Smooth muscle cell (in vitro differentiated cells): ENCODE measurements around the gene MTF2. TPM values are rescaled to one million over a fixed set of nuclear protein-coding genes. Genes with fewer than 3 reads are reported as not detected.

ENCODE experiments used
- DNase-seq: peaks from one replicate; lab custom pipeline; 2025; ENCODE audit not compliant: unreplicated experiment; lab: John Stamatoyannopoulos, UW
- H2AFZ ChIP-seq: fragments of 200-600 bp; sonication (generic); 2 replicates; pipeline ENCODE4 v1.6.0; 2016; ENCODE audit warnings: antibody characterized with exemption, low read depth, mild to moderate bottlenecking
- H3F3A ChIP-seq: fragments of 200-600 bp; sonication (generic); 2 replicates; pipeline ENCODE4 v1.6.0; 2017; ENCODE audit warnings: antibody characterized with exemption, low read depth
- H3K27ac ChIP-seq: fragments of 200-600 bp; sonication (generic); 2 replicates; pipeline ENCODE4 v1.5.1; 2016; ENCODE audit warnings: low read depth, mild to moderate bottlenecking
- H3K27me3 ChIP-seq: fragments of 200-600 bp; sonication (generic); 2 replicates; pipeline ENCODE4 v1.6.1; 2016; ENCODE audit warnings: low read depth, mild to moderate bottlenecking
- H3K36me3 ChIP-seq: fragments of 200-600 bp; sonication (generic); 2 replicates; pipeline ENCODE4 v1.5.1; 2016; ENCODE audit warnings: low read depth
- H3K4me1 ChIP-seq: fragments of 200-600 bp; sonication (generic); 2 replicates; pipeline ENCODE4 v1.5.1; 2016; ENCODE audit warnings: low read depth
- H3K4me2 ChIP-seq: fragments of 200-600 bp; sonication (generic); 2 replicates; pipeline ENCODE4 v1.6.0; 2016; ENCODE audit warnings: mild to moderate bottlenecking
- H3K4me3 ChIP-seq: fragments of 200-600 bp; sonication (generic); 2 replicates; pipeline ENCODE4 v1.5.1; 2016; ENCODE audit warnings: mild to moderate bottlenecking
- H3K79me2 ChIP-seq: fragments of 200-600 bp; sonication (generic); 2 replicates; pipeline ENCODE4 v1.6.0; 2016; ENCODE audit warnings: low read depth, mild to moderate bottlenecking
- H3K9ac ChIP-seq: fragments of 200-600 bp; sonication (generic); 2 replicates; pipeline ENCODE4 v1.6.0; 2016; ENCODE audit warnings: low read depth
- H3K9me3 ChIP-seq: fragments of 200-600 bp; sonication (generic); replicated peaks from 2 replicates; pipeline ENCODE4 v1.5.1; 2016; ENCODE audit warnings: low read depth
- H4K20me1 ChIP-seq: fragments of 200-600 bp; sonication (generic); 2 replicates; pipeline ENCODE4 v1.6.0; 2016; ENCODE audit warnings: low read depth
- CTCF ChIP-seq: fragments of 200-600 bp; sonication (generic); IDR thresholded peaks from 2 replicates; pipeline ENCODE4 v1.5.1; 2017; ENCODE audit warnings: borderline replicate concordance, mild to moderate bottlenecking, antibody characterized with exemption; ENCODE audit not compliant: insufficient read depth, poor library complexity, severe bottlenecking
- WGBS: methylation state at CpG from one replicate; pipeline ENCODE4 v1.1.7; 2016; ENCODE audit warnings: low lambda C conversion rate; 5-methylcytosine and 5-hydroxymethylcytosine counted together
- polyA plus RNA-seq: library from polyadenylated mRNA; unstranded; fragments of >200 nt; fragmentation: Nextera tagmentation; extraction: Ambion mirVana; gene quantifications from 2 replicates; pipeline ENCODE4 v1.2.1, GENCODE V29; 2016
- total RNA-seq: library from RNA; depleted of rRNA; stranded (reverse); fragments of >200 nt; gene quantifications from 2 replicates; pipeline ENCODE4 v1.2.3, GENCODE V29; 2014

MTF2 gene
- total and polyA plus RNA-seq, 2 experiments from 2014 or later, result 41.2 to 43.1 TPM

- TF ChIP-seq CTCF, result no peak
- Histone ChIP-seq H3K4me1 (peaks cover 7% of the 10 kb centered on the region), H3K79me2 (peaks cover 85% of the 10 kb centered on the region), H3K4me2 (no peak overlapping the region), H3K4me3 (no peak overlapping the region), H3K27me3 (no peaks in the 10 kb centered on the region), H3K27ac (peak overlapping the region; percentile 5), H3F3A (no peaks in the 10 kb centered on the region), H3K9ac (no peak overlapping the region), H3K36me3 (peaks cover 8% of the 10 kb centered on the region), H2AFZ (no peak overlapping the region), H3K9me3 (no peaks in the 10 kb centered on the region), H4K20me1 (peaks cover 70% of the 10 kb centered on the region)
- WGBS, result 67% methylated on average over 1 of the region's 1 CpG
- no peak for DNase-seq
These were observed 32.0 kb downstream of the MTF2 start for GRCh38 chr1:93111065-93111464.

GRCh38 chr1:93111561-93111960, 32.5 kb downstream of the MTF2 start:
- Histone ChIP-seq H4K20me1 (peaks cover 69% of the 10 kb centered on the region), H3F3A (no peaks in the 10 kb centered on the region), H3K27ac (peak overlapping the region; percentile 5), H3K27me3 (no peaks in the 10 kb centered on the region), H2AFZ (no peak overlapping the region), H3K4me1 (peaks cover 7% of the 10 kb centered on the region), H3K36me3 (peaks cover 8% of the 10 kb centered on the region), H3K9me3 (no peaks in the 10 kb centered on the region), H3K4me2 (no peak overlapping the region), H3K79me2 (peaks cover 80% of the 10 kb centered on the region), H3K4me3 (no peak overlapping the region), H3K9ac (no peak overlapping the region)
- no peak for TF ChIP-seq CTCF
- DNase-seq, result no peak

GRCh38 chr1:93113127-93113526, 34.0 kb downstream of the MTF2 start:
- no peaks in the 10 kb centered on the region for H3K27me3 ChIP-seq
- H3K36me3 ChIP-seq, result peaks cover 4% of the 10 kb centered on the region
- no peaks in the 10 kb centered on the region for H3K9me3 ChIP-seq
- no peak overlapping the region for H3K4me2 ChIP-seq
- no peaks in the 10 kb centered on the region for H3F3A ChIP-seq
- no peak for DNase-seq
- no peak overlapping the region for H2AFZ ChIP-seq
- peaks cover 7% of the 10 kb centered on the region for H3K4me1 ChIP-seq
- no peak overlapping the region for H3K27ac ChIP-seq
- no peak overlapping the region for H3K9ac ChIP-seq
- H4K20me1 ChIP-seq, result peaks cover 64% of the 10 kb centered on the region
- WGBS, result 95% methylated on average over 3 of the region's 3 CpGs
- H3K79me2 ChIP-seq, result peaks cover 64% of the 10 kb centered on the region
- H3K4me3 ChIP-seq, result no peak overlapping the region
- TF ChIP-seq CTCF, result no peak

GRCh38 chr1:93114391-93114790, 35.3 kb downstream of the MTF2 start:
- H3K9ac ChIP-seq, result no peak overlapping the region
- peaks cover 59% of the 10 kb centered on the region for H3K79me2 ChIP-seq
- H4K20me1 ChIP-seq, result peaks cover 55% of the 10 kb centered on the region

More at GRCh38 chr1:93114391-93114790, 35.3 kb downstream of the MTF2 start:
- H3K4me2 ChIP-seq, result no peak overlapping the region
- DNase-seq, result no peak
- no peaks in the 10 kb centered on the region for H3K9me3 ChIP-seq
- peaks cover 14% of the 10 kb centered on the region for H3K36me3 ChIP-seq
- no peak overlapping the region for H2AFZ ChIP-seq
- H3K27me3 ChIP-seq, result no peaks in the 10 kb centered on the region
- no peak overlapping the region for H3K4me3 ChIP-seq
- H3K27ac ChIP-seq, result no peak overlapping the region
- TF ChIP-seq CTCF, result no peak
- peaks cover 7% of the 10 kb centered on the region for H3K4me1 ChIP-seq
- WGBS, result 92% methylated on average over 2 of the region's 2 CpGs
- no peaks in the 10 kb centered on the region for H3F3A ChIP-seq
